Measurements from ENCODE around the gene DCT. TPM values are rescaled to one million over a fixed set of nuclear protein-coding genes. Genes with fewer than 3 reads are reported as not detected.

The DCT gene
- total and polyA plus RNA-seq, 7 donors, result 0.04 to 1.4 (median 0.50) TPM; not detected in 1

DNA sequence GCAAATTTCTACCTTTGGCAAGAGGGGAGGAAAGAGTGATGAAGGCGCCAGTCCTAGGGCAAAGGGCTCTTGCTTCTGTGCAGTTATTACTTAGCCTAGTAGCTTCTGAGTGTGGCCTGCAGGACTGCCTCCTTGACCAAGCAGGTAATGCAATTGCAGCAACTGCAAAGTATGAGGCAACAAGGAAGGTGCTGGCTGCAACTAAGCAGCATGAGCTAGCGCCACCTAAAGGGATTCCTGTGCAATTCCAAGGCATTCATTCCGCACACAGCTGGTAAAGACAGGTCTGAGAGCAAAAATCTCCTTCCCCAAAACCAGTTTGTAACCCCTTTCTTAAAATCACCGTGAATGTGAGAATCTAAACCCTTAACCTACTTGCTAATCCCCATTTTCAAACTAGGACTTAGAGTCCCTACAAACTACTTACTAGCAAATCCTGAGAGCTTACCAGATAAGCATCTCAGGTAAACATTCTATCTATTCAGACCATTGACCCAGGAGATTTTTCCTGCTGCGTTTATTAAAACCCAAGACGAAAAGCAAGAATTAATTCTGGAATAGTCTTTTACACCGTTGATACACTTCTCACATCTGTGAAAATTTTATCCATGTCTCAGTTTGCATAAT is 62.9 kb downstream of the DCT start:
- 46 to 56% methylated on average over 7 of the region's 7 CpGs for WGBS, 2 donors
- intact Hi-C loops (cut with DNase I), result no loop called here
- DNase-seq, result no peak
- no peak overlapping the region for H3K27ac ChIP-seq
- TF ChIP-seq POLR2AphosphoS5 (IDR thresholded peaks at IDR 0.05), result no peak
- TF ChIP-seq, protein P1, sequence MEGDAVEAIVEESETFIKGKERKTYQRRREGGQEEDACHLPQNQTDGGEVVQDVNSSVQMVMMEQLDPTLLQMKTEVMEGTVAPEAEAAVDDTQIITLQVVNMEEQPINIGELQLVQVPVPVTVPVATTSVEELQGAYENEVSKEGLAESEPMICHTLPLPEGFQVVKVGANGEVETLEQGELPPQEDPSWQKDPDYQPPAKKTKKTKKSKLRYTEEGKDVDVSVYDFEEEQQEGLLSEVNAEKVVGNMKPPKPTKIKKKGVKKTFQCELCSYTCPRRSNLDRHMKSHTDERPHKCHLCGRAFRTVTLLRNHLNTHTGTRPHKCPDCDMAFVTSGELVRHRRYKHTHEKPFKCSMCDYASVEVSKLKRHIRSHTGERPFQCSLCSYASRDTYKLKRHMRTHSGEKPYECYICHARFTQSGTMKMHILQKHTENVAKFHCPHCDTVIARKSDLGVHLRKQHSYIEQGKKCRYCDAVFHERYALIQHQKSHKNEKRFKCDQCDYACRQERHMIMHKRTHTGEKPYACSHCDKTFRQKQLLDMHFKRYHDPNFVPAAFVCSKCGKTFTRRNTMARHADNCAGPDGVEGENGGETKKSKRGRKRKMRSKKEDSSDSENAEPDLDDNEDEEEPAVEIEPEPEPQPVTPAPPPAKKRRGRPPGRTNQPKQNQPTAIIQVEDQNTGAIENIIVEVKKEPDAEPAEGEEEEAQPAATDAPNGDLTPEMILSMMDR (IDR thresholded peaks at IDR 0.05), result no peak
- no peak for TF ChIP-seq EP300 (IDR thresholded peaks at IDR 0.05)
- TF ChIP-seq POLR2A (IDR thresholded peaks at IDR 0.05), result no peak
- no peaks in the 10 kb centered on the region for H3K36me3 ChIP-seq
- H3K9me3 ChIP-seq, result no peaks in the 10 kb centered on the region
- H3K4me1 ChIP-seq, result peaks cover 0 to 28% (median 24%) of the 10 kb centered on the region in 4 donors
- H3K27me3 ChIP-seq, result no peaks in the 10 kb centered on the region
- no peak overlapping the region for H3K4me3 ChIP-seq

DNA sequence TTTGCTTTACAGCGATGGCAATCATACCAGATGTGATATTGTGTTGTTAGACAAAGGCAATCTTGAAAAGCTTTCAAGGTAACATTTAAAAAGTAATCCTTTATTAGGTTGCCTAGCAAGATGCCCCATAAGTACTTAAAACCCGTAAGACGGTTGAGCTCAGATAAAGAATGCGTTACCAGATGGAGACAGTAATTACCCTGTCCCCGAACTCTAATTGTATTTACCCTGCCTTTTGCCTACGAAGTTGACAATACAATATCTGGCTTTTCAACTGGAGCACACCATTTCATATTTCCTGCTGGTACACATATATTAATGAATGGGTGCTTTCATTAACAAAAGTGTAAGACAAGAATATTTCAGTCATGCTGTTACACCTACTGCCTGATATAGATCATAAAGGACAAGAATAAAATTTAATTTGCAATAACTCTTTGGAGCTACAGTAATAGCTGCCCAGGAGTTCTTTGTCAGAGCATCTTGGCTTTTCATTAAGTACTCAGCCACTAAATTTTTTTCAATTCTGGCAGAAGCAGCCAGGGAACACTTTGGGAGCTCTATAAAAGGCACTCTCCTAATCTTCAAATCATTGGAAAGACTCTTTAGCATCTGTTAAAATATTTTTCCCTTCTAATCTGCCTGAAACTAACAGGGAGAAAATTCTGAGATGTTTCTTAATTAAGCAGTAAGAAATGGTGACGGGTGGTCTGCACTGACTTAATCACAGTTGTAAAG is 63.8 kb downstream of the DCT start:
- peaks cover 0 to 28% (median 24%) of the 10 kb centered on the region in 4 donors for H3K4me1 ChIP-seq
- DNase-seq, result no peak
- no peaks in the 10 kb centered on the region for H3K9me3 ChIP-seq
- WGBS, 2 donors, result 34 to 65% methylated on average over 7 of the region's 7 CpGs
- H3K27ac ChIP-seq, result no peak overlapping the region
- no peaks in the 10 kb centered on the region for H3K36me3 ChIP-seq
- intact Hi-C loops (cut with DNase I), result no loop called here
- H3K4me3 ChIP-seq, result no peak overlapping the region
- TF ChIP-seq POLR2AphosphoS5 (IDR thresholded peaks at IDR 0.05) (no peak), EP300 (IDR thresholded peaks at IDR 0.05) (no peak), POLR2A (IDR thresholded peaks at IDR 0.05) (no peak)
- TF ChIP-seq, protein P1 (IDR thresholded peaks at IDR 0.05), result no peak
- H3K27me3 ChIP-seq, result no peaks in the 10 kb centered on the region

DNA sequence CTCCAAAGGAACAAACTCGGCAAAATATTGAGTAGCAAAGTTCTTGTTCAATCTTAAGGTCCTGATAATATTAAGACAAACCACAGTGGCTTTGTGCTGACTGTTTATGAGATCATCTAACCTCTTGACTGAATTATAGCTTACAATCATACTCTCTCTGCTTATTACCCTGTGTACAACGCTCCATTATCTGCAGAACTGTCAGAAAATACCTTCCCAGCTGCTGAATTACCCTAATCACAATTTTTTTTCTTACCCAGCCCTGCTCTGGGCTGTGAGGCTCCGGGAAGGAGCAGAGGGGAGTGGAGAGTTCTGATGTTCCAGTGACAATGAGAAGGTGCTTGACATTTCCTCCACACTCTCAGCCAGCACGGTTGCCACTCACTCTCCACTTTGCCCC is 64.8 kb downstream of the DCT start:
- Histone ChIP-seq H3K9me3 (no peaks in the 10 kb centered on the region), H3K27me3 (no peaks in the 10 kb centered on the region), H3K4me3 (no peak overlapping the region), H3K27ac (no peak overlapping the region), H3K36me3 (no peaks in the 10 kb centered on the region), H3K4me1 (peaks cover 0 to 28% (median 24%) of the 10 kb centered on the region in 4 donors)
- DNase-seq, result no peak
- TF ChIP-seq EP300 (IDR thresholded peaks at IDR 0.05) (no peak), POLR2A (IDR thresholded peaks at IDR 0.05) (no peak), POLR2AphosphoS5 (IDR thresholded peaks at IDR 0.05) (no peak)
- TF ChIP-seq, protein P1 (IDR thresholded peaks at IDR 0.05), result no peak
- intact Hi-C loops (cut with DNase I), result no loop called here
- WGBS, 2 donors, result 20 to 44% methylated on average over 4 of the region's 4 CpGs

DNA sequence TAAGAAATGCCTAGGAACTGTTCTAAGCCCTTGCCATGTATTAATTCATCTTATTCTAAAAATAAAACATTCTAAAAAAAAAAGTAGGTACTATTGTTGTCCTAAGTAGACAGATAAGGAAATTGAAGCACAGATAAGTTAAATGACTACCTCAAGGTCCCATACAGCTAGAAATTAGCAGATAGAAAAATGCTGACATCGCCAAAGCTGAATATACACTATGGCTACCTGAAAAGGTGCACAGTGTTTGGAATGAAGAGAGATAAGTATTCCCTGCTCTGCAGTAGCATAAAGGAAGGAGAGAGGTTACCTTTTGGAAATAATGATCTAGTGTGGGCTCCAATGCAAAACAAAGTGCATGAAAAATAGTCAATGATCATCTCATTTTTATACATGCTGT is 65.3 kb downstream of the DCT start:
- DNase-seq, result no peak
- intact Hi-C loops (cut with DNase I), result no loop called here
- Histone ChIP-seq H3K27ac (no peak overlapping the region), H3K4me3 (no peak overlapping the region), H3K4me1 (peaks cover 0 to 28% (median 24%) of the 10 kb centered on the region in 4 donors), H3K27me3 (no peaks in the 10 kb centered on the region), H3K9me3 (no peaks in the 10 kb centered on the region), H3K36me3 (no peaks in the 10 kb centered on the region)
- 70 to 99% methylated on average over 1 of the region's 1 CpG for WGBS, 2 donors
- TF ChIP-seq, protein P1 (IDR thresholded peaks at IDR 0.05), result no peak
- no peak for TF ChIP-seq POLR2A (IDR thresholded peaks at IDR 0.05)
- no peak for TF ChIP-seq EP300 (IDR thresholded peaks at IDR 0.05)
- no peak for TF ChIP-seq POLR2AphosphoS5 (IDR thresholded peaks at IDR 0.05)

Measured in sigmoid colon (tissue), 7 donors.